HK-2 (cell line): Measurements from ENCODE around the gene GRIN2B.

Experiments
- DNase-seq: peaks from one replicate; pipeline ENCODE4 v3.0.0-alpha.2; 2018; ENCODE audit not compliant: unreplicated experiment

Gene GRIN2B

GRCh38 chr12:13981296-13981962 lies at the start of gene GRIN2B:
Gene GRIN2B, minus strand, starts transcription at chr12:13981602. Its CDS starts 115,394 bp downstream, at chr12:13866208.
- DNase-seq = peak; percentile 67

GRCh38 chr12:14026537-14026936 lies 45.1 kb upstream of the GRIN2B start:
- no peak for DNase-seq

GRCh38 chr12:14024591-14024990 lies 43.2 kb upstream of the GRIN2B start:
- no peak for DNase-seq

GRCh38 chr12:14018080-14018479 lies 36.7 kb upstream of the GRIN2B start:
- no peak for DNase-seq

- DNase-seq = no peak
Measured at GRCh38 chr12:14010989-14011388, 29.6 kb upstream of the GRIN2B start.

GRCh38 chr12:14007639-14008038 lies 26.2 kb upstream of the GRIN2B start:
- no peak for DNase-seq

- no peak for DNase-seq
Measured at GRCh38 chr12:13992585-13992984, 11.2 kb upstream of the GRIN2B start.

- no peak for DNase-seq
Measured at GRCh38 chr12:13992106-13992505, 10.7 kb upstream of the GRIN2B start.

- no peak for DNase-seq
Measured at GRCh38 chr12:13986031-13986430, 4.6 kb upstream of the GRIN2B start.

GRCh38 chr12:13981990-13982389 lies 588 bp upstream of the GRIN2B start:
- DNase-seq = peak; percentile 77

GRCh38 chr12:13980538-13981295 lies 685 bp downstream of the GRIN2B start:
- DNase-seq = peak; percentile 7

GRCh38 chr12:13979772-13980378 lies 1.5 kb downstream of the GRIN2B start:
- no peak for DNase-seq

- no peak for DNase-seq
Measured at GRCh38 chr12:13978876-13979275, 2.5 kb downstream of the GRIN2B start.

- DNase-seq = no peak
Measured at GRCh38 chr12:13976880-13977279, 4.5 kb downstream of the GRIN2B start.

- no peak for DNase-seq
Measured at GRCh38 chr12:13976028-13976584, 5.3 kb downstream of the GRIN2B start.

- no peak for DNase-seq
Measured at GRCh38 chr12:13973996-13974395, 7.4 kb downstream of the GRIN2B start.

GRCh38 chr12:13970803-13971202 lies 10.6 kb downstream of the GRIN2B start:
- no peak for DNase-seq

GRCh38 chr12:13968281-13968680 lies 13.1 kb downstream of the GRIN2B start:
- no peak for DNase-seq

GRCh38 chr12:13964666-13965065 lies 16.7 kb downstream of the GRIN2B start:
- DNase-seq = no peak

GRCh38 chr12:13962699-13963098 lies 18.7 kb downstream of the GRIN2B start:
- DNase-seq = no peak

GRCh38 chr12:13961971-13962370 lies 19.4 kb downstream of the GRIN2B start:
- DNase-seq = no peak

- no peak for DNase-seq
Measured at GRCh38 chr12:13959131-13959723, 22.2 kb downstream of the GRIN2B start.
